HG02759 (cell line): ENCODE results near the gene PCNT.
"Not testable (repeated sequence)": the region's sequence is repeated elsewhere in the genome, so short reads cannot be mapped to it uniquely, and the experiment has no call there.

ENCODE experiments used
- ATAC-seq: cut with Tn5 transposase; IDR thresholded peaks from one replicate; pipeline ENCODE4 v1.9.1; 2021; ENCODE audit warnings: mild to moderate bottlenecking, moderate library complexity; ENCODE audit not compliant: unreplicated experiment

Gene PCNT

GRCh38 chr21:46403234-46403811 lies 79.4 kb downstream of the PCNT start:
- not testable (repeated sequence) for ATAC-seq

DNA sequence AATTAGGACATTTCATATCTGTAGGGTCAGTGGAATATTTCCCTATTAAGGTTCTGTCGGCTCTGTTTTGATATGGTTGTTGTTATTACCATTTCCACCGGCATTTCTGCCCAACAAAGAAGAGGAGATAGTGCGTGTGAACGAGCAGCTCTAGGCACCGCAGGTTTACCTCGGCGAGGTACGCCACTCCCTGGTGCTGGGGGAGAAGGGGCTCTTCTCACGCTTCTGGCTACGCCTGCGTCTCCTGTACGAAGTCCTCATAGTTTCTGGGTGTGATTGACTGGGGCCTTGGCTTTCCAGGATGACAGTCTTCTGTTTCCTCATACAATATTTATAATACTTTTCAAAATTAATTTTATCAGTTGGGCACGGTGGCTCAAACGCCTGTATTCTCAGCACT lies 80.3 kb downstream of the PCNT start:
- ATAC-seq: no peak

DNA sequence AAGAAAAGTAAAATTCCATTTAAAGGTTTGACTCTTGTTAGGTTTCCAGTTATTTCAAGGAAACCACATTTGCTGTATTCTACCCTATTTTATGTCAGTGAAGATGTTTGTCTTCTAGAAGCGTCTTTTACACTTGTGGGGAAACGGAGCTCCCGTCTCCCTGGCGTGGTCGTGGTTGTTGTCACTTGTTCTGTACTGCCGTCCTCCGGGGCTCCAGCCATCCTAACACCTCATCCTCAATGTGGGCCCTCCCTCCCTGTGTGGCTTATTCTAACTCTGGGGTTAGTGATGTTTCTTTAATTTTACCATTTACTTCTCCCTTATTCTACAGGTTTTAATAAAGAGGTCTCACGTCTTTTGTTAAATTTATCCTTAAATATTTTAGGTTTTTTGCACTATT lies 82.0 kb downstream of the PCNT start:
- ATAC-seq: no peak

DNA sequence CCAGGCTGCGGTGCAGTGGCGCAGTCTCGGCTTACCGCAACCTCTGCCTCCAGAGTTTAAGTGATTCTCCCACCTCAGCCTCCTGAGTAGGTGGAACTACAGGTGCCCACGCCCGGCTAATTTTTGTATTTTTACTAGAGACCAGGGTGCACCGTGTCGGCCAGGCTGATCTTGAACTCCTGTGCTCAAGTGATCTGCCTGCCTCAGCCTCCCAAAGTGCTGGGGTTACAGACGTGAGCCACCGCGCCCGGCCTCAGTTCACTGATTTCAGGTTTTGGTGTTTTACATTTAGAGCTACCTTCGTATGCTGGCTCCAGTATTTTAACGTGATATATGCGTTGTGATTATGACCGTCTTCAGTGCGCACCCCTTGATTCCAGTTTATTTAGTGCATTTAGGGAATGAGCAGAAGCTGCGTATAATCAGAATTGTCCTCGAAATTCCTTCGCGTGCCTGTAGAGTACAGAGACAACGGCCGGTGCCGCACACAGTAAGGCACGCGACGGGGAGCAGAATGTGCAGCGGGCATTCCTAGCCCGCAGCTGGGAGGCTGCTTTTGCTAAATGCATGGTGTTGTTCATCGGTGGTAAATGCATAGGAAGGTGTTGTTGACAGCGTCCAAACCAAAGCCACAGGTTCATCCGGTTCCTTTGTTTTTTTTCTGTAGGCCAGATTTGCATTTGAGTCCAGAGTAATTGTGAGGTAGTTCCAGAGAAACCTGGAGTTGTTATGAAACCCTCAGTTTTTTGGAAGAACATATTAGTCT lies 85.9 kb downstream of the PCNT start:
- ATAC-seq: no peak

GRCh38 chr21:46410516-46410915 lies 86.6 kb downstream of the PCNT start:
- ATAC-seq: no peak

- ATAC-seq: no peak
Observed at GRCh38 chr21:46411236-46411635, 87.3 kb downstream of the PCNT start.

GRCh38 chr21:46411691-46412090 lies 87.7 kb downstream of the PCNT start:
- no peak for ATAC-seq

DNA sequence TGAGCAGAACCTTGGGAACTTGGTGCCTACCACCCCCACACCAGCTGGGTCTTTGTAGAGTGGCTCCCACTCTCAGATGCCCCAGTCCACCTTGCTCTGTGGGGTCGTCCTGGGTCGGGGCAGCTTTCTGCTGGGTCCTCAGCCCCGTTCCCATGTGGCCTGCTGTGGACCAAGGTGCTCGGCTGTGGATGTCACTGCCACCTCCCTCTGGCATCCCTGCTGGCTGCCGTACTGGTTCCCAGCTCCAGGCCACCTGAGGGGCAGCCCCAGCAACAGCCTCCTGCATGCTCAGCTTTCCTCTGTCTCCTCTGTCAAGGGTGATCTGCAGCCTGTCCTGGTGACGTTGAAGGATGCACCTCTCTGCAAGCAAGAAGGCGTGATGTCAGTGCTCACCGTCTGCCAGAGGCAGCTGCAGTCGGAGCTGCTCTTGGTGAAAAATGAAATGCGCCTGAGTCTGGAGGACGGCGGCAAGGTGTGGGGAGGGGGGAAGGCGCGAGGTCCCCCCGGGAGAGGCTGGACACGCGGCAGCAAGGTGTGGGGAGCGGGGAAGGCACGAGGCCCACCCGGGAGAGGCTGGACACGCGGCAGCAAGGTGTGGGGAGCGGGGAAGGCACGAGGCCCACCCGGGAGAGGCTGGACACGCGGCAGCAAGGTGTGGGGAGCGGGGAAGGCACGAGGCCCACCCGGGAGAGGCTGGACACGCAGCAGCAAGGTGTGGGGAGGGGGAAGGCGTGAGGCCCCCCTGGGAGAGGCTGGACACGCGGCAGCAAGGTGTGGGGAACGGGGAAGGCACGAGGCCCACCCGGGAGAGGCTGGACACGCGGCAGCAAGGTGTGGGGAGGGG lies 88.8 kb downstream of the PCNT start:
- no peak for ATAC-seq

GRCh38 chr21:46413365-46413696 lies 89.4 kb downstream of the PCNT start:
- no peak for ATAC-seq

DNA sequence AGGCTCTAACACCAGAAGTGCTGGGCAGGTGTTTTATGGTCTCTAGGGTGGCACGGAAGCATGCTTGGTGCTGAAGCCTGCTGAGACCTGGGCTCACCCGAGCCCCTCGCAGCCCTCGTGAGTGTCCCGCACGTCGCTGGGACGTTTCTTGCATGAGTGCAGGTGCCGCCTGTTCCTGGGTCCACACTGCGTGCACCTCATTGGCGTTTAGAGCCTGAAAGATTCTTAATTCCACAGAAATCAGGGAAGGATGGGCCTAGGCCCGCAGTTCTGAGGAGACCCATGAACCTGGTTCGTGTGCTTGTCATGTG lies 91.0 kb downstream of the PCNT start:
- no peak for ATAC-seq

GRCh38 chr21:46416551-46416950 lies 92.6 kb downstream of the PCNT start:
- no peak for ATAC-seq

GRCh38 chr21:46418265-46418946 lies 94.5 kb downstream of the PCNT start:
- no peak for ATAC-seq

DNA sequence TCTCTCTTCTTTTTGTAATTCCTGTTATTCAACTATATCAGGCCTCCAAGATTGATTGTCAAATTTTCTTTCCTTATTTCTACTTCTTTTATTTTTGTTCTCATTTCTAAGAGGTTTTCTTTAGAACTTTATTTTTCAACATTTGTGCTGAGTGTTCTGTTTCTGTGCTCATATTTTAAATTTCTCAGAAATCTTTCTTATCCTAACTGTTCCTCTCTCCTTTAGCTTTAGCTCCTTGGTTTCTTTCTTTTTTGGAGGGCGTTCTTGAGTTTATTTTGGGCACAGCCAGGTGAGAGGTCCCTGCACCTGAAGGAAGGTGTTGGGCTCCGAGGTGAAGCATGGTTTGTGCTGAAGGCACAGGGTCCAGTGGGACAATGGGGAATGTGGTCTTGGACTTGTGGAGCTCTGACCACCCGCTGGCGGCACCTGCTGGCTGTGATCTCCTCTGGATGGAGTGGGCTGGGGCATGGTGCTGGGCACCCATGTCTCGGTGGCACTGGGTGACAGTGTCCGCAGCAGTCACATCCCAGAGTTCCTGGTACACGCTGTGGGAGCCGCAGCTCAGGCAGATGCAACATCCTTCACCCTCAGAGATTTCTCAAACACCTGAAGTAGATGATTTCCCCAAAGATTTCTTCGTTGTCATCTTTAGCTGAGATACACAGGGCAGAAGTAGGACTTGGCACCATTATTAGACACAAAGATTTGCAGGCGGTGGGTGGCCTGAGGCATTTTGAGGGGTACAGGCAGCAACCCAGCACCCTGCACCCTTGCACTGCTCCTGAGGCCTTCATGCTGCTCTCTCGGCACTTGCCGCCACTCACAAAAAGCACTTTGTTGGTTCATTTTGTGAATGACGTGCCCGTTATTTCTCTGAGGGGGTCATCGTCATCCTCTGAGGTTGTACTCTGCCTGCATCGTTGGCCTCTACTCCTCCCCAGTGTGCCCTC lies 96.6 kb downstream of the PCNT start:
- ATAC-seq: no peak

GRCh38 chr21:46421191-46421750 lies 97.3 kb downstream of the PCNT start:
- no peak for ATAC-seq

DNA sequence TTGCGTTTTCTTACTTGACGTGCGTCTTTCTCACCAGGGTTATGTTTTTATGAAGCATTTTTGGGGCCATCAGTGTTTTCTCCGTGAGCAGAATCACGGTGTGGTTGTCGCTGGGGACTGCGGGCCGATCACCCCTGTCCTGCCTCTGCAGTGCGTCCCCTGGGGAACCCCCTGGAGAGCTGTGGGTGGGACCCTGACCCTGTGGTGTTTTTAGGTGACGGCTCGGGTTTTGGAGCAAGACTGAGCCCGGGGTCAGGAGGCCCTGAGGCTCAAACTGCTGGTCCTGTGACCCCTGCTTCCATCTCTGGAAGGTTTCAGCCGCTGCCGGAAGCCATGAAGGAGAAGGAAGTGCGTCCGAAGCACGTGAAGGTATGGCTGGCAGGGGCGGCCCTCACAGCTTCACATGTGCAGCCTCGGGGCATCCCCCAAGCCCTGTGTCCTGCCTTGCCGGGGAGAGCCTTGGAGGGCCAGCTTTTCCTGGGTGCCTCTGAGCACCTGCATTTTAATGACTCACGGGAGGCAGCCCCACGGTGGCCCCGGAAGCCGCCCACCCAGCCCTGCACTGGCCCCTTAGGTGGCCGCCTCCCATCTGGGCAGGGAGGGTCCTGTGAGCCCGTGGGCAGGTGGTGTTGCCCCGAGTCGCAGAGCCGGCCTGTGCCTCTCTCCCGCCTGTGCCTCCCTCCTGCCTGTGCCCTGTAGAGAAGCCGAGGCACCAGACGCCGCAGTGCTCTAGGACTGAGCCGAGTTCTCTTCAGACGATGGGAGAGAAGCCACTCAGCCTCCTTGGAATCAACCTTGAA lies 98.0 kb downstream of the PCNT start:
- ATAC-seq: no peak

- ATAC-seq: no peak
Observed at GRCh38 chr21:46422636-46423241, 98.8 kb downstream of the PCNT start.

- no peak for ATAC-seq
Observed at GRCh38 chr21:46423546-46424038, 99.6 kb downstream of the PCNT start.

DNA sequence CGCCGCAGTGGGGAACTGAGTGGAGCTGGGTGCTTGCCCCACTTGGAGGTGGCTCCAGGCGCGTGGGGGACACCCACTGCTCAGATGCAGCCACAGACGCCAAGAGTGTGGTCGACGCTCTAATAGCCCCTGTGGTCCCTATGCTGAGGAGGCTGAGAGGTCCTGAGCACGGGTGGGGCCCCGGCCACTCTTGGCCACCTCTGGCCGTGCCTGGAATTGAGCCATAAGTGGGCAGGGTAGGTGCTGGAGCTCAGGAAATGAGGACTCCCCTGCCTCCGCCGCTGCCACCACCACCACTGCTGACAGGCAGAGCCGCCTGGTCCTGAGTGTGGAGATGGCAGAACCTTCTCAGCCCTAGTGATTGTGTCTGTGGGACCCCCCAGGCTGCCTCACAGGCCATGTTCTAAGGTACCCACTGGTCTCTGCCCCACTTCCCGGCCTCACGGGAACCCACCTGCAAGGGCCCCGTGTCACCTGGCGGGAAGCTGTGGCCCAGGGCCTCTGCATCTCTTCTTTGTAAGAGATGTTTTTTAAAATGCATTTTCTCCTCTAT lies 100.2 kb downstream of the PCNT start:
- ATAC-seq: no peak
